Activated T-helper 1 cell treated with Interleukin-2 at 50 U/mL for 16 hours (primary cell): ENCODE measurements around the gene OAF.
"Not testable (repeated sequence)": the region's sequence is repeated elsewhere in the genome, so short reads cannot be mapped to it uniquely, and the experiment has no call there.

ENCODE experiments used
- DNase-seq: peaks from one replicate; pipeline ENCODE4 v3.0.0-alpha.2; 2020; ENCODE audit warnings: low read depth

Gene OAF

GRCh38 chr11:120272303-120272702, 61.5 kb downstream of the OAF start:
- DNase-seq = no peak

- no peak for DNase-seq
Measured at GRCh38 chr11:120273432-120273831, 62.6 kb downstream of the OAF start.

GRCh38 chr11:120273956-120274355, 63.1 kb downstream of the OAF start:
- not testable (repeated sequence) for DNase-seq

- no peak for DNase-seq
Measured at GRCh38 chr11:120279502-120279901, 68.7 kb downstream of the OAF start.
